ENCODE data around the gene L2HGDH.
"Not testable (repeated sequence)": the region's sequence is repeated elsewhere in the genome, so short reads cannot be mapped to it uniquely, and the experiment has no call there.

The L2HGDH gene

GRCh38 chr14:50319721-50320120 is 7.7 kb upstream of the L2HGDH start:
- peaks cover 27% of the 10 kb centered on the region for H3K79me2 ChIP-seq (ENCODE audit: control insufficient read depth, low read length)
- H4K20me1 ChIP-seq (ENCODE audit: control insufficient read depth, insufficient read depth, low read depth, low read length): no peaks in the 10 kb centered on the region
- no peak overlapping the region for H3K4me3 ChIP-seq (ENCODE audit: low read length)
- peaks cover 20% of the 10 kb centered on the region for H3K36me3 ChIP-seq (ENCODE audit: control insufficient read depth, low read length)
- H3F3A ChIP-seq (ENCODE audit: control insufficient read depth, insufficient read depth): no peaks in the 10 kb centered on the region
- H3K27ac ChIP-seq (ENCODE audit: low read depth, low read length): no peak overlapping the region
- no peak overlapping the region for H3K4me2 ChIP-seq (ENCODE audit: low read length)
- H3K9me2 ChIP-seq (replicated peaks; ENCODE audit: control insufficient read depth, low read length): no peaks in the 10 kb centered on the region
- H3K9me3 ChIP-seq (ENCODE audit: control insufficient read depth, insufficient read depth, low read length): no peaks in the 10 kb centered on the region
- H3K27me3 ChIP-seq (ENCODE audit: control insufficient read depth, low read length): no peaks in the 10 kb centered on the region
- TF ChIP-seq EZH2phosphoT487 (IDR thresholded peaks at IDR 0.05; ENCODE audit: borderline replicate concordance, low read length) (no peak), CTCF (IDR thresholded peaks at IDR 0.05; ENCODE audit: low read depth, low read length, poor library complexity, severe bottlenecking) (no peak)
- H3K4me1 ChIP-seq (ENCODE audit: control insufficient read depth, low read length): peaks cover 12% of the 10 kb centered on the region

GRCh38 chr14:50319293-50319692 is 7.3 kb upstream of the L2HGDH start:
- H3K27ac ChIP-seq (ENCODE audit: low read depth, low read length): no peak overlapping the region

GRCh38 chr14:50318031-50318626 is 6.1 kb upstream of the L2HGDH start:
- Histone ChIP-seq H3K4me2 (ENCODE audit: low read length) (no peak overlapping the region), H3K79me2 (ENCODE audit: control insufficient read depth, low read length) (peaks cover 43% of the 10 kb centered on the region), H3K4me3 (ENCODE audit: low read length) (no peak overlapping the region), H3K9me2 (replicated peaks; ENCODE audit: control insufficient read depth, low read length) (no peaks in the 10 kb centered on the region), H4K20me1 (ENCODE audit: control insufficient read depth, insufficient read depth, low read depth, low read length) (no peaks in the 10 kb centered on the region), H3K27me3 (ENCODE audit: control insufficient read depth, low read length) (no peaks in the 10 kb centered on the region), H3K27ac (ENCODE audit: low read depth, low read length) (no peak overlapping the region), H3K36me3 (ENCODE audit: control insufficient read depth, low read length) (peaks cover 22% of the 10 kb centered on the region), H3F3A (ENCODE audit: control insufficient read depth, insufficient read depth) (no peaks in the 10 kb centered on the region), H3K9me3 (ENCODE audit: control insufficient read depth, insufficient read depth, low read length) (peaks cover 12% of the 10 kb centered on the region), H3K4me1 (ENCODE audit: control insufficient read depth, low read length) (peaks cover 19% of the 10 kb centered on the region)
- TF ChIP-seq EZH2phosphoT487 (IDR thresholded peaks at IDR 0.05; ENCODE audit: borderline replicate concordance, low read length): no peak
- peak; percentile 62 for TF ChIP-seq CTCF (IDR thresholded peaks at IDR 0.05; ENCODE audit: low read depth, low read length, poor library complexity, severe bottlenecking)

More at GRCh38 chr14:50319293-50319692, 7.3 kb upstream of the L2HGDH start:
- Histone ChIP-seq H3K4me3 (ENCODE audit: low read length) (no peak overlapping the region), H3F3A (ENCODE audit: control insufficient read depth, insufficient read depth) (no peaks in the 10 kb centered on the region), H3K36me3 (ENCODE audit: control insufficient read depth, low read length) (peaks cover 19% of the 10 kb centered on the region), H3K27me3 (ENCODE audit: control insufficient read depth, low read length) (no peaks in the 10 kb centered on the region), H3K4me1 (ENCODE audit: control insufficient read depth, low read length) (peaks cover 12% of the 10 kb centered on the region), H3K79me2 (ENCODE audit: control insufficient read depth, low read length) (peaks cover 31% of the 10 kb centered on the region), H4K20me1 (ENCODE audit: control insufficient read depth, insufficient read depth, low read depth, low read length) (no peaks in the 10 kb centered on the region), H3K9me3 (ENCODE audit: control insufficient read depth, insufficient read depth, low read length) (peaks cover 2% of the 10 kb centered on the region), H3K4me2 (ENCODE audit: low read length) (no peak overlapping the region), H3K9me2 (replicated peaks; ENCODE audit: control insufficient read depth, low read length) (no peaks in the 10 kb centered on the region)
- TF ChIP-seq CTCF (IDR thresholded peaks at IDR 0.05; ENCODE audit: low read depth, low read length, poor library complexity, severe bottlenecking): no peak
- TF ChIP-seq EZH2phosphoT487 (IDR thresholded peaks at IDR 0.05; ENCODE audit: borderline replicate concordance, low read length): no peak

GRCh38 chr14:50314098-50314497 is 2.1 kb upstream of the L2HGDH start:
- H3K4me2 ChIP-seq (ENCODE audit: low read length); H4K20me1 ChIP-seq (ENCODE audit: control insufficient read depth, insufficient read depth, low read depth, low read length); H3K9me2 ChIP-seq (replicated peaks; ENCODE audit: control insufficient read depth, low read length); H3F3A ChIP-seq (ENCODE audit: control insufficient read depth, insufficient read depth); H3K4me3 ChIP-seq (ENCODE audit: low read length); H3K27me3 ChIP-seq (ENCODE audit: control insufficient read depth, low read length); H3K27ac ChIP-seq (ENCODE audit: low read depth, low read length): not testable (repeated sequence)
- H3K9me3 ChIP-seq (ENCODE audit: control insufficient read depth, insufficient read depth, low read length): peaks cover 12% of the 10 kb centered on the region
- H3K36me3 ChIP-seq (ENCODE audit: control insufficient read depth, low read length): peaks cover 18% of the 10 kb centered on the region
- H3K79me2 ChIP-seq (ENCODE audit: control insufficient read depth, low read length): peaks cover 56% of the 10 kb centered on the region
- peaks cover 22% of the 10 kb centered on the region for H3K4me1 ChIP-seq (ENCODE audit: control insufficient read depth, low read length)

All from DOHH2 (cell line).